ENCODE measurements around the gene SAMHD1.

SAMHD1 gene

GRCh38 chr20:36873498-36874189, 77.9 kb downstream of the SAMHD1 start:
- DNase-seq (ENCODE audit: low read depth) = no peak

GRCh38 chr20:36872852-36873251, 78.7 kb downstream of the SAMHD1 start:
- no peak for DNase-seq (ENCODE audit: low read depth)

GRCh38 chr20:36871640-36872570, 79.6 kb downstream of the SAMHD1 start:
- no peak for DNase-seq (ENCODE audit: low read depth)

- DNase-seq (ENCODE audit: low read depth) = peak; percentile 64
These were observed 84.6 kb downstream of the SAMHD1 start for GRCh38 chr20:36866681-36867495.

GRCh38 chr20:36866164-36866563, 85.3 kb downstream of the SAMHD1 start:
- no peak for DNase-seq (ENCODE audit: low read depth)

GRCh38 chr20:36865861-36866149, 85.7 kb downstream of the SAMHD1 start:
- DNase-seq (ENCODE audit: low read depth) = no peak

- DNase-seq (ENCODE audit: low read depth) = no peak
These were observed 86.2 kb downstream of the SAMHD1 start for GRCh38 chr20:36865076-36865860.

GRCh38 chr20:36862857-36863668, 88.4 kb downstream of the SAMHD1 start:
- DNase-seq (ENCODE audit: low read depth) = peak; percentile 45

GRCh38 chr20:36861875-36862801, 89.4 kb downstream of the SAMHD1 start:
- peak; percentile 95 for DNase-seq (ENCODE audit: low read depth)

- peak; percentile 54 for DNase-seq (ENCODE audit: low read depth)
These were observed 90.0 kb downstream of the SAMHD1 start for GRCh38 chr20:36861625-36861874.

- no peak for DNase-seq (ENCODE audit: low read depth)
These were observed 90.5 kb downstream of the SAMHD1 start for GRCh38 chr20:36860811-36861624.

- no peak for DNase-seq (ENCODE audit: low read depth)
These were observed 91.2 kb downstream of the SAMHD1 start for GRCh38 chr20:36860339-36860738.

GRCh38 chr20:36859700-36860330, 91.7 kb downstream of the SAMHD1 start:
- no peak for DNase-seq (ENCODE audit: low read depth)

GRCh38 chr20:36859282-36859555, 92.3 kb downstream of the SAMHD1 start:
- DNase-seq (ENCODE audit: low read depth) = no peak

- peak; percentile 65 for DNase-seq (ENCODE audit: low read depth)
These were observed 94.5 kb downstream of the SAMHD1 start for GRCh38 chr20:36856691-36857635.

- DNase-seq (ENCODE audit: low read depth) = peak; percentile 84
These were observed 95.3 kb downstream of the SAMHD1 start for GRCh38 chr20:36856195-36856594.

GRCh38 chr20:36855241-36855657, 96.3 kb downstream of the SAMHD1 start:
- peak; percentile 71 for DNase-seq (ENCODE audit: low read depth)
